PC-9 (cell line): ENCODE results near the gene STARD10. TPM values are rescaled to one million over a fixed set of nuclear protein-coding genes. Genes with fewer than 3 reads are reported as not detected.

Experiments used
- BruUV-seq: library from RNA; stranded (reverse); fragments of 400-500 nt; replicated peaks from 2 replicates; lab custom pipeline; 2021; lab: Mats Ljungman, UMichigan
- CTCF ChIA-PET: fragments of 300-600 bp; sonication (Branson Sonifier 250); formaldehyde crosslinking; loops from one replicate; lab custom pipeline; 2022; ENCODE audit warnings: antibody characterized with exemption; lab: Charles Lee
- POLR2A ChIA-PET: fragments of 300-600 bp; sonication (Branson Sonifier 250); formaldehyde crosslinking; loops from one replicate; lab custom pipeline; 2022; ENCODE audit warnings: antibody characterized with exemption; ENCODE audit not compliant: unreplicated experiment; lab: Charles Lee
- DNase-seq, 2 experiments: peaks; one replicate each; pipeline versions ENCODE4 v3.0.0 to v3.0.0-alpha.2; 2015 to 2022; ENCODE audit warnings: mixed read lengths in 1 of 2
- H2AFZ ChIP-seq: fragments of 200-600 bp; sonication (generic); 2 replicates; pipeline ENCODE4 v1.8.1; 2017; ENCODE audit warnings: antibody characterized with exemption
- H3F3A ChIP-seq: fragments of 200-600 bp; sonication (generic); 2 replicates; pipeline ENCODE4 v1.8.1; 2017; ENCODE audit warnings: antibody characterized with exemption, mild to moderate bottlenecking, low read depth; ENCODE audit not compliant: insufficient read depth
- H3K27ac ChIP-seq: fragments of 200-600 bp; sonication (generic); 2 replicates; pipeline ENCODE4 v1.6.1; 2016; ENCODE audit warnings: mixed run types
- H3K27me3 ChIP-seq: fragments of 200-600 bp; sonication (generic); 2 replicates; pipeline ENCODE4 v1.6.1; 2016; ENCODE audit warnings: low read depth, mixed run types; ENCODE audit not compliant: insufficient read depth
- H3K36me3 ChIP-seq: fragments of 200-600 bp; sonication (generic); 2 replicates; pipeline ENCODE4 v1.6.1; 2016; ENCODE audit warnings: low read depth, mixed run types
- H3K4me1 ChIP-seq: fragments of 200-600 bp; sonication (generic); replicated peaks from 2 replicates; pipeline ENCODE4 v1.6.1; 2016; ENCODE audit warnings: mixed run types; ENCODE audit not compliant: insufficient read depth
- H3K4me2 ChIP-seq: fragments of 200-600 bp; sonication (generic); 2 replicates; pipeline ENCODE4 v1.6.1; 2017; ENCODE audit warnings: mixed run types
- H3K4me3 ChIP-seq: fragments of 200-600 bp; sonication (generic); 2 replicates; pipeline ENCODE4 v1.6.1; 2016; ENCODE audit warnings: mixed run types
- H3K79me2 ChIP-seq: fragments of 200-600 bp; sonication (generic); 2 replicates; pipeline ENCODE4 v1.6.1; 2017; ENCODE audit warnings: low read depth, mixed run types
- H3K9me2 ChIP-seq: fragments of 200-600 bp; sonication (generic); 2 replicates; pipeline ENCODE4 v1.8.1; 2017; ENCODE audit warnings: mild to moderate bottlenecking; ENCODE audit not compliant: insufficient read depth
- H3K9me3 ChIP-seq: fragments of 200-600 bp; sonication (generic); 2 replicates; pipeline ENCODE4 v1.8.1; 2016; ENCODE audit warnings: low read depth; ENCODE audit not compliant: insufficient read depth
- H4K20me1 ChIP-seq: fragments of 200-600 bp; sonication (generic); 2 replicates; pipeline ENCODE4 v1.8.1; 2017; ENCODE audit not compliant: insufficient read depth
- CTCF ChIP-seq: fragments of 200-600 bp; sonication (generic); conservative IDR thresholded peaks from 2 replicates; pipeline ENCODE4 v1.6.1; 2017; ENCODE audit warnings: mixed run types, antibody characterized with exemption, mild to moderate bottlenecking, moderate library complexity
- EZH2 ChIP-seq: fragments of 200-600 bp; sonication (generic); IDR thresholded peaks from 2 replicates; pipeline ENCODE4 v1.8.0; 2017; ENCODE audit warnings: antibody characterized with exemption, low read depth
- intact Hi-C: fragments of 100-400 bp; cut with micrococcal nuclease; formaldehyde crosslinking; loops from one replicate; pipeline ENCODE4 v1.10.0; 2022; ENCODE audit not compliant: unreplicated experiment
- total RNA-seq: library from RNA; stranded (reverse); gene quantifications from 2 replicates; pipeline ENCODE4 v1.2.3, GENCODE V29; 2021

Gene STARD10
- total RNA-seq, 1 experiment from 2014 or later = 145 TPM

GRCh38 chr11:72817966-72818365 is 24.1 kb upstream of the STARD10 start:
- ChIA-PET POLR2A (no interaction called here), CTCF (no interaction called here)
- no peaks in the 10 kb centered on the region for H3K36me3 ChIP-seq
- no peak for DNase-seq
- no peaks in the 10 kb centered on the region for H3K27me3 ChIP-seq
- intact Hi-C loops = loop anchor here (10.0 kb wide), 1 partner anchor 233 kb away; no protein-coding TSS in a partner anchor
- peaks cover 8% of the 10 kb centered on the region for H3K79me2 ChIP-seq
- peaks cover 15% of the 10 kb centered on the region for H3F3A ChIP-seq
- no peak overlapping the region for H3K27ac ChIP-seq
- no peak overlapping the region for H2AFZ ChIP-seq
- no peak overlapping the region for H3K4me3 ChIP-seq
- H3K4me2 ChIP-seq = no peak overlapping the region
- H3K9me3 ChIP-seq = no peaks in the 10 kb centered on the region
- H3K4me1 ChIP-seq = peaks cover 34% of the 10 kb centered on the region
- no peaks in the 10 kb centered on the region for H3K9me2 ChIP-seq
- TF ChIP-seq CTCF (no peak), EZH2 (no peak)
- H4K20me1 ChIP-seq = no peaks in the 10 kb centered on the region
- no TSS peak for BruUV-seq

DNA sequence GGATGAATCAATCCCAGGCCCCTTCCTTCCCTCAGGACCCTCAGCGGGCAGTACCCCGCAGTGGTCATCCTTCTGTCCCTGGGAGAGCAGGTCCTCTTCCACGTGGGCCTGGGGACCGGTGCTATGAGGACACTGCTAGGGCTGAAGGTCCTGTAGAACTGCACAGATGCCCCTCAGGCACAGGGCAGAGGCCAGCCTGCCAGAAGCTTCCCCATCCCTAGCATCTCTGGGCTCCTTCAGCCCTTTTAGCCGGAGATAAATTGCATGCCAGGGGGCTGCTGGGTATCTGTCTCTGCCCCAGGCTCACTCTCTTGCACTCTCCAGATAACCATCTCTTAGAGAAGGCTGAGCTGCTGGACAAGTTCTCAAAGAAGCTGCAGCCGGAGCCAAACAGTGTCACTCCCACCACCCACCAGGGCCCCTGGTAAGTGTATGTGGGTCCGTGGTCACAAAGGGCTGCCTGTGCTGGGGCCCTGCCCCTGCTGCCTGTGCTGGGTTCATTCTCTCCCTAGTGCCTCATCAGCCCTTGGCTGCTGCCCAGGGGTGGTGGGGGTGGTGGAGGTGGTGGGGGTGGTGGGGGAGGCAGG is 22.6 kb upstream of the STARD10 start:
- no peak overlapping the region for H3K27ac ChIP-seq
- CTCF ChIA-PET = no interaction called here
- H3K9me2 ChIP-seq = no peaks in the 10 kb centered on the region
- H4K20me1 ChIP-seq = no peaks in the 10 kb centered on the region
- H3K79me2 ChIP-seq = peaks cover 23% of the 10 kb centered on the region
- no peak overlapping the region for H2AFZ ChIP-seq
- intact Hi-C loops = loop anchor here (10.0 kb wide), 1 partner anchor 232 kb away; no protein-coding TSS in a partner anchor
- TF ChIP-seq EZH2 (no peak), CTCF (no peak)
- H3K27me3 ChIP-seq = no peaks in the 10 kb centered on the region
- peak overlapping the region; percentile 96; the same call in 1 of the 2 replicates for H3K4me2 ChIP-seq
- peaks cover 26% of the 10 kb centered on the region for H3F3A ChIP-seq
- no peak for DNase-seq
- H3K4me3 ChIP-seq = no peak overlapping the region
- POLR2A ChIA-PET = no interaction called here
- H3K9me3 ChIP-seq = no peaks in the 10 kb centered on the region
- H3K4me1 ChIP-seq = peaks cover 46% of the 10 kb centered on the region
- no peaks in the 10 kb centered on the region for H3K36me3 ChIP-seq
- no TSS peak for BruUV-seq

DNA sequence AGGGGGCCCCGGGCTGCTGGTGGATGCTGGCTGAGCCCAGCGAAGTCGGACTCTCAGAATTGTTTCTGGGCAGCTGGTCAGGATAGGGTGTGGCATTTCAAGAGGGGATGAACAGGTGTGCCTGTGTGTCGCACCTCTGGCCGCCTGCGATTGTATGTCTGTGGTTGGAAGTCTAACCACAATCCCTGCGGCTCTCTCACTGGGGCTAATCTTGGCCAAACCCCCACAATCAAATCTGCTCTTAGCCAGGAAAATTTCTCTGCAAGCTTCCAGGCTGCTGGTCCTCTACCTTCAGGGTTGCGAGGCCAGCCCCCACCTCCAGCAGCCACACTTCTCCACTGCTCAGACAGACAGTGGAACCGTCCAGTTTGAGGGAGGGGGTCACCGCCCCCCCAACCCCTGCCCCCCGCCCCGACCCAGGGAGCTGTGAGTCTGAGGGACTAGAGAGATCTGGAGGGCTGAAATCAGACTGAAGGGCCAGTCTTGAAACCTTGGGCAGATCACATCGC is 21.3 kb upstream of the STARD10 start:
- intact Hi-C loops = loop anchor here (10.0 kb wide), 1 partner anchor 230 kb away; no protein-coding TSS in a partner anchor
- POLR2A ChIA-PET = no interaction called here
- Histone ChIP-seq H3F3A (peaks cover 26% of the 10 kb centered on the region), H3K79me2 (peaks cover 27% of the 10 kb centered on the region), H3K9me3 (no peaks in the 10 kb centered on the region), H4K20me1 (no peaks in the 10 kb centered on the region), H3K4me3 (peak overlapping the region; percentile 85), H3K9me2 (no peaks in the 10 kb centered on the region), H3K36me3 (no peaks in the 10 kb centered on the region), H3K4me1 (peaks cover 39% of the 10 kb centered on the region), H3K27me3 (no peaks in the 10 kb centered on the region), H3K4me2 (peak overlapping the region; percentile 96), H2AFZ (peak overlapping the region; percentile 93), H3K27ac (peak overlapping the region; percentile 74)
- TF ChIP-seq CTCF = no peak
- TF ChIP-seq EZH2 = no peak
- peak; percentile 67 to 77 for DNase-seq
- BruUV-seq = TSS peak; percentile 58
- CTCF ChIA-PET = interaction anchor here (1.0 kb wide), 1 partner anchor 93 kb away, joined by 6 read pairs; no protein-coding TSS in a partner anchor
